WI38 (cell line): Measurements from ENCODE around the gene AREL1.

Experiments used
- H3K4me3 ChIP-seq: 2 replicates; pipeline ENCODE4 v1.5.1; 2011; ENCODE audit warnings: low read depth, mild to moderate bottlenecking, control low read depth, low read length
- CTCF ChIP-seq: IDR thresholded peaks from 2 replicates; pipeline ENCODE4 v1.5.1; 2012; ENCODE audit warnings: low read depth, mild to moderate bottlenecking, control low read depth, low read length

Gene AREL1

GRCh38 chr14:74635847-74636246, 77.0 kb downstream of the AREL1 start:
- no peak for TF ChIP-seq CTCF
- no peak overlapping the region for H3K4me3 ChIP-seq

GRCh38 chr14:74634964-74635363, 77.9 kb downstream of the AREL1 start:
- H3K4me3 ChIP-seq = no peak overlapping the region
- no peak for TF ChIP-seq CTCF

- no peak overlapping the region for H3K4me3 ChIP-seq
- TF ChIP-seq CTCF = no peak
These were observed 78.4 kb downstream of the AREL1 start for GRCh38 chr14:74634481-74634880.

- no peak overlapping the region for H3K4me3 ChIP-seq
- no peak for TF ChIP-seq CTCF
These were observed 81.8 kb downstream of the AREL1 start for GRCh38 chr14:74630881-74631690.

- H3K4me3 ChIP-seq = no peak overlapping the region
- TF ChIP-seq CTCF = no peak
These were observed 84.5 kb downstream of the AREL1 start for GRCh38 chr14:74628418-74628817.

- TF ChIP-seq CTCF = no peak
- no peak overlapping the region for H3K4me3 ChIP-seq
These were observed 85.8 kb downstream of the AREL1 start for GRCh38 chr14:74627076-74627475.

- no peak for TF ChIP-seq CTCF
- H3K4me3 ChIP-seq = no peak overlapping the region
These were observed 90.6 kb downstream of the AREL1 start for GRCh38 chr14:74622257-74622656.
